IMR-90 (cell line): ENCODE measurements around the gene INSR. TPM values are rescaled to one million over a fixed set of nuclear protein-coding genes. Genes with fewer than 3 reads are reported as not detected.

Experiments
- ATAC-seq: fragments of 200-7000 bp; cut with Tn5 transposase; 2 replicates; pipeline ENCODE4 v1.9.1; 2020; ENCODE audit warnings: low read depth, mild to moderate bottlenecking, moderate library complexity
- BruUV-seq: library from RNA; stranded (reverse); fragments of 400-500 nt; replicated peaks from 2 replicates; lab custom pipeline; 2021; lab: Mats Ljungman, UMichigan
- CTCF ChIA-PET: fragments of 300-600 bp; formaldehyde crosslinking; extraction: SDS; loops from one replicate; lab custom pipeline; 2021; ENCODE audit warnings: antibody characterized with exemption; lab: Yijun Ruan, JAX
- POLR2A ChIA-PET: fragments of 300-600 bp; sonication (Branson Sonifier 250); formaldehyde crosslinking; loops from one replicate; lab custom pipeline; 2022; ENCODE audit warnings: antibody characterized with exemption; ENCODE audit not compliant: unreplicated experiment; lab: Charles Lee
- DNase-seq: peaks from one replicate; pipeline ENCODE4 v3.0.0; 2013
- H2AFZ ChIP-seq: replicated peaks from 2 replicates; pipeline ENCODE3; 2013; ENCODE audit warnings: low read length, mild to moderate bottlenecking; ENCODE audit not compliant: poor library complexity
- H2AK5ac ChIP-seq: 2 replicates; pipeline ENCODE4 v1.6.1; 2013; ENCODE audit warnings: low read depth, low read length, inconsistent platforms
- H2AK9ac ChIP-seq: replicated peaks from 2 replicates; pipeline ENCODE3; 2013; ENCODE audit warnings: mild to moderate bottlenecking, low read depth, low read length, moderate library complexity; ENCODE audit not compliant: poor library complexity
- H2BK120ac ChIP-seq: 2 replicates; pipeline ENCODE4 v1.6.1; 2013; ENCODE audit warnings: low read depth, low read length, inconsistent platforms
- H2BK15ac ChIP-seq: 3 replicates; pipeline ENCODE4 v1.6.1; 2013; ENCODE audit warnings: low read depth, low read length, inconsistent platforms
- H2BK20ac ChIP-seq: 2 replicates; pipeline ENCODE4 v1.6.1; 2013; ENCODE audit warnings: low read depth, mild to moderate bottlenecking, inconsistent platforms, low read length, moderate library complexity
- H2BK5ac ChIP-seq: 2 replicates; pipeline ENCODE4 v1.6.1; 2013; ENCODE audit warnings: mild to moderate bottlenecking, low read depth, low read length, inconsistent platforms; ENCODE audit not compliant: poor library complexity, severe bottlenecking
- H3K14ac ChIP-seq: replicated peaks from 2 replicates; pipeline ENCODE4 v1.6.1; 2013; ENCODE audit warnings: low read depth, low read length, inconsistent platforms
- H3K18ac ChIP-seq: 2 replicates; pipeline ENCODE4 v1.6.1; 2013; ENCODE audit warnings: low read depth, low read length, control low read depth
- H3K23ac ChIP-seq: 2 replicates; pipeline ENCODE4 v1.6.1; 2013; ENCODE audit warnings: low read depth, low read length, inconsistent platforms
- H3K27ac ChIP-seq: 2 replicates; pipeline ENCODE4 v1.5.1; 2013; ENCODE audit warnings: mild to moderate bottlenecking, control low read depth, low read length; ENCODE audit not compliant: insufficient read depth
- H3K27me3 ChIP-seq: 2 replicates; pipeline ENCODE4 v1.6.1; 2013; ENCODE audit warnings: low read length; ENCODE audit not compliant: control insufficient read depth, insufficient read depth
- H3K36me3 ChIP-seq: 2 replicates; pipeline ENCODE4 v1.6.1; 2013; ENCODE audit warnings: low read length, mixed read lengths; ENCODE audit not compliant: control insufficient read depth, insufficient read depth
- H3K4ac ChIP-seq: 2 replicates; pipeline ENCODE4 v1.6.1; 2013; ENCODE audit warnings: low read depth, low read length, inconsistent platforms
- H3K4me1 ChIP-seq: 2 replicates; pipeline ENCODE4 v1.6.1; 2013; ENCODE audit warnings: low read length, mixed read lengths; ENCODE audit not compliant: control insufficient read depth, insufficient read depth
- H3K4me2 ChIP-seq: 2 replicates; pipeline ENCODE4 v1.6.1; 2013; ENCODE audit warnings: low read depth, mild to moderate bottlenecking, control low read depth, low read length, moderate library complexity
- H3K4me3 ChIP-seq: 2 replicates; pipeline ENCODE4 v1.5.1; 2013; ENCODE audit warnings: low read depth, mild to moderate bottlenecking, control low read depth, low read length, moderate library complexity; ENCODE audit not compliant: insufficient read depth
- H3K56ac ChIP-seq: 2 replicates; pipeline ENCODE4 v1.6.1; 2013; ENCODE audit warnings: low read length, inconsistent platforms; ENCODE audit not compliant: insufficient read depth; ENCODE audit errors: extremely low read depth
- H3K79me1 ChIP-seq, 2 experiments: 2 replicates each; pipeline ENCODE4 v1.6.1; 2013; ENCODE audit warnings: low read length in 2 of 2, inconsistent platforms in 1 of 2, low read depth in 1 of 2
- H3K9ac ChIP-seq: 2 replicates; pipeline ENCODE4 v1.6.1; 2013; ENCODE audit warnings: low read depth, low read length, control low read depth
- H3K9me1 ChIP-seq: 2 replicates; pipeline ENCODE4 v1.6.1; 2013; ENCODE audit warnings: low read length, inconsistent platforms; ENCODE audit not compliant: insufficient read depth
- H3K9me3 ChIP-seq: 2 replicates; pipeline ENCODE4 v1.6.1; 2013; ENCODE audit warnings: low read length; ENCODE audit not compliant: control insufficient read depth, insufficient read depth
- H4K20me1 ChIP-seq: 2 replicates; pipeline ENCODE4 v1.6.1; 2013; ENCODE audit warnings: low read length, inconsistent platforms; ENCODE audit not compliant: insufficient read depth
- H4K5ac ChIP-seq: 2 replicates; pipeline ENCODE4 v1.6.1; 2013; ENCODE audit warnings: mild to moderate bottlenecking, low read depth, low read length, control low read depth
- H4K8ac ChIP-seq, 2 experiments: 2 replicates each; pipeline ENCODE4 v1.6.1; 2013; ENCODE audit warnings: low read depth in 2 of 2, low read length in 2 of 2, control low read depth in 1 of 2, inconsistent platforms in 1 of 2
- H4K91ac ChIP-seq: 2 replicates; pipeline ENCODE4 v1.6.1; 2013; ENCODE audit warnings: low read depth, low read length, inconsistent platforms; ENCODE audit not compliant: insufficient read depth
- BHLHE40 ChIP-seq: fragments of 150-350 bp; IDR thresholded peaks from 2 replicates; pipeline ENCODE4 v1.6.1; 2016; ENCODE audit warnings: mild to moderate bottlenecking, low read depth, low read length
- MAZ ChIP-seq: IDR thresholded peaks from 2 replicates; pipeline ENCODE4 v1.6.1; 2012; ENCODE audit warnings: low read depth, mild to moderate bottlenecking, low read length, improper control_type of control experiment, moderate library complexity, borderline replicate concordance
- NFE2L2 ChIP-seq: fragments of 150-350 bp; IDR thresholded peaks from 2 replicates; pipeline ENCODE4 v1.6.1; 2016; ENCODE audit warnings: low read depth, mild to moderate bottlenecking, low read length
- SMC3 ChIP-seq: fragments of 150-350 bp; IDR thresholded peaks from 2 replicates; pipeline ENCODE4 v1.6.1; 2016; ENCODE audit warnings: low read depth, mild to moderate bottlenecking, antibody characterized with exemption, low read length, moderate library complexity
- WGBS, 2 experiments: methylation state at CpG; one replicate each; pipeline versions ENCODE4 v1.1.5 to v1.1.7; 2013; ENCODE audit warnings: missing lambda C conversion rate in 2 of 2; ENCODE audit not compliant: insufficient read length in 1 of 2; ENCODE audit errors: extremely low coverage in 2 of 2; 5-methylcytosine and 5-hydroxymethylcytosine counted together
- dilution Hi-C: fragments of 300-500 bp; cut with HindIII; formaldehyde crosslinking; loops from one replicate; pipeline ENCODE4 v1.14.3; 2018; ENCODE audit warnings: low sequenced_read_pairs; ENCODE audit not compliant: unreplicated experiment
- in situ Hi-C: fragments of 300-500 bp; cut with MboI; formaldehyde crosslinking; loops from 3 replicates; pipeline ENCODE4 v1.14.3; 2019; ENCODE audit warnings: low sequenced_read_pairs, inconsistent platforms, mixed read lengths
- intact Hi-C: fragments of 100-400 bp; cut with micrococcal nuclease; formaldehyde crosslinking; loops from 2 replicates; pipeline ENCODE4 v1.10.0; 2022
- polyA plus RNA-seq, 3 experiments: library from polyadenylated mRNA; depleted of rRNA; stranded (reverse); fragments of >200 nt; gene quantifications; 2 replicates each; pipeline ENCODE4 v1.2.3, GENCODE V29; 2012; ENCODE audit warnings: low replicate concordance in 1 of 3
- total RNA-seq: library from RNA; depleted of rRNA; stranded (reverse); fragments of >200 nt; gene quantifications from 2 replicates; pipeline ENCODE4 v1.2.3, GENCODE V29; 2012
- TF ChIP-seq, protein P1 (sequence below): fragments of 150-350 bp; IDR thresholded peaks from 2 replicates; pipeline ENCODE4 v1.6.1; 2016; ENCODE audit warnings: low read depth, mild to moderate bottlenecking, low read length, moderate library complexity, borderline replicate concordance
- TF ChIP-seq, protein P2 (sequence below): fragments of 150-350 bp; IDR thresholded peaks from 2 replicates; pipeline ENCODE4 v1.6.1; 2017; ENCODE audit warnings: mild to moderate bottlenecking, antibody characterized with exemption, low read length, low read depth
- TF ChIP-seq, protein P3 (sequence below): conservative IDR thresholded peaks from 2 replicates; pipeline ENCODE4 v1.5.1; 2012; ENCODE audit warnings: mild to moderate bottlenecking, low read depth, low read length, improper control_type of control experiment

INSR gene
- total and polyA plus RNA-seq, 2 of the 4 experiments (the other 2 are of a cell fraction) = 2.8 to 7.9 TPM

DNA sequence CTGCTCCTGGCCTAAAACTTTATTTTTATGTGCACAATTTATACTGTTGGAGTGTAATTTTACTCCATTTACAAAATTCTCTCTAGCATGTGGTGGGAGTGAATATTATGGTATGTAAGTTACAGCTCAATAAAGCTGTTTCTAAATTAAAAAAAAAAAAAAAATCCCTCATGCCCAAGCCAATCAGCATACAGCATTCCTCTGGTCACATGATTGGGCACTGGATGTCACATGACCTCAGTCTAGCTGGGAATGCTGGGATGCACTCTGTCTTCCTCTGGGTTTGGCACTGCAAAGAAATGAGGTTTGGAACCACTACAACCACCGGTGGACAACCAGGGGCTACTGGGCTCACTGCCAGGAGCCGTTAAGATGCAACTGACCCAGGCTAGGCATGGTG lies 157.1 kb downstream of the INSR start:
- no TSS peak for BruUV-seq
- H2AK9ac ChIP-seq = no peak overlapping the region
- ChIA-PET CTCF (interaction anchor here (0.7 kb wide), 1 partner anchor 11 kb away, joined by 6 read pairs; no protein-coding TSS in a partner anchor), POLR2A (no interaction called here)
- WGBS, 2 experiments = no CpG with 5 or more reads among the region's 2 CpGs
- H4K91ac ChIP-seq = no peak overlapping the region
- H3K4me1 ChIP-seq = no peaks in the 10 kb centered on the region
- H3K18ac ChIP-seq = no peak overlapping the region
- no peak for DNase-seq
- no peak overlapping the region for H2BK15ac ChIP-seq
- no peak overlapping the region for H3K4ac ChIP-seq
- dilution Hi-C loops (no loop called here), intact Hi-C loops (no loop called here), in situ Hi-C loops (no loop called here)
- H3K36me3 ChIP-seq = peaks cover 12% of the 10 kb centered on the region
- no peak overlapping the region for H3K4me3 ChIP-seq
- no peaks in the 10 kb centered on the region for H4K20me1 ChIP-seq
- H2AFZ ChIP-seq = no peak overlapping the region
- H3K27me3 ChIP-seq = no peaks in the 10 kb centered on the region
- peaks cover 3% of the 10 kb centered on the region; the same call in 1 of the 2 replicates for H3K9me3 ChIP-seq
- 0 out of 2 replicates have a peak, but pooled peaks cover 3% of the 10 kb centered on the region for H3K9me1 ChIP-seq
- no peak overlapping the region for H4K5ac ChIP-seq
- H3K4me2 ChIP-seq = no peak overlapping the region
- no peak overlapping the region for H3K56ac ChIP-seq
- no peak overlapping the region for H4K8ac ChIP-seq
- H2AK5ac ChIP-seq = no peak overlapping the region
- H2BK20ac ChIP-seq = no peak overlapping the region
- H3K79me1 ChIP-seq = no peaks in the 10 kb centered on the region
- H3K9ac ChIP-seq = no peak overlapping the region
- no peak overlapping the region for H2BK120ac ChIP-seq
- TF ChIP-seq SMC3 (no peak), BHLHE40 (no peak), MAZ (no peak), NFE2L2 (no peak)
- TF ChIP-seq, protein P1, sequence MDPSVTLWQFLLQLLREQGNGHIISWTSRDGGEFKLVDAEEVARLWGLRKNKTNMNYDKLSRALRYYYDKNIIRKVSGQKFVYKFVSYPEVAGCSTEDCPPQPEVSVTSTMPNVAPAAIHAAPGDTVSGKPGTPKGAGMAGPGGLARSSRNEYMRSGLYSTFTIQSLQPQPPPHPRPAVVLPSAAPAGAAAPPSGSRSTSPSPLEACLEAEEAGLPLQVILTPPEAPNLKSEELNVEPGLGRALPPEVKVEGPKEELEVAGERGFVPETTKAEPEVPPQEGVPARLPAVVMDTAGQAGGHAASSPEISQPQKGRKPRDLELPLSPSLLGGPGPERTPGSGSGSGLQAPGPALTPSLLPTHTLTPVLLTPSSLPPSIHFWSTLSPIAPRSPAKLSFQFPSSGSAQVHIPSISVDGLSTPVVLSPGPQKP = no peak
- TF ChIP-seq, protein P2, sequence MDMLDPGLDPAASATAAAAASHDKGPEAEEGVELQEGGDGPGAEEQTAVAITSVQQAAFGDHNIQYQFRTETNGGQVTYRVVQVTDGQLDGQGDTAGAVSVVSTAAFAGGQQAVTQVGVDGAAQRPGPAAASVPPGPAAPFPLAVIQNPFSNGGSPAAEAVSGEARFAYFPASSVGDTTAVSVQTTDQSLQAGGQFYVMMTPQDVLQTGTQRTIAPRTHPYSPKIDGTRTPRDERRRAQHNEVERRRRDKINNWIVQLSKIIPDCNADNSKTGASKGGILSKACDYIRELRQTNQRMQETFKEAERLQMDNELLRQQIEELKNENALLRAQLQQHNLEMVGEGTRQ = peak; percentile 77
- TF ChIP-seq, protein P3, sequence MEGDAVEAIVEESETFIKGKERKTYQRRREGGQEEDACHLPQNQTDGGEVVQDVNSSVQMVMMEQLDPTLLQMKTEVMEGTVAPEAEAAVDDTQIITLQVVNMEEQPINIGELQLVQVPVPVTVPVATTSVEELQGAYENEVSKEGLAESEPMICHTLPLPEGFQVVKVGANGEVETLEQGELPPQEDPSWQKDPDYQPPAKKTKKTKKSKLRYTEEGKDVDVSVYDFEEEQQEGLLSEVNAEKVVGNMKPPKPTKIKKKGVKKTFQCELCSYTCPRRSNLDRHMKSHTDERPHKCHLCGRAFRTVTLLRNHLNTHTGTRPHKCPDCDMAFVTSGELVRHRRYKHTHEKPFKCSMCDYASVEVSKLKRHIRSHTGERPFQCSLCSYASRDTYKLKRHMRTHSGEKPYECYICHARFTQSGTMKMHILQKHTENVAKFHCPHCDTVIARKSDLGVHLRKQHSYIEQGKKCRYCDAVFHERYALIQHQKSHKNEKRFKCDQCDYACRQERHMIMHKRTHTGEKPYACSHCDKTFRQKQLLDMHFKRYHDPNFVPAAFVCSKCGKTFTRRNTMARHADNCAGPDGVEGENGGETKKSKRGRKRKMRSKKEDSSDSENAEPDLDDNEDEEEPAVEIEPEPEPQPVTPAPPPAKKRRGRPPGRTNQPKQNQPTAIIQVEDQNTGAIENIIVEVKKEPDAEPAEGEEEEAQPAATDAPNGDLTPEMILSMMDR = no peak
- no peak overlapping the region for H3K14ac ChIP-seq
- no peak for ATAC-seq
- no peak overlapping the region for H3K23ac ChIP-seq
- no peak overlapping the region for H2BK5ac ChIP-seq
- H3K27ac ChIP-seq = no peak overlapping the region
